GM10266 (cell line): Measurements from ENCODE around the gene TNN.

ENCODE experiments used
- DNase-seq: peaks from one replicate; pipeline ENCODE4 v3.0.0; 2012; ENCODE audit errors: extremely low spot score
- TF ChIP-seq, protein P1 (sequence below): IDR thresholded peaks from 2 replicates; pipeline ENCODE4 v1.5.1; 2012; ENCODE audit warnings: mild to moderate bottlenecking, low read depth; ENCODE audit not compliant: control insufficient read depth, insufficient read depth; ENCODE audit errors: missing control alignments

The TNN gene

GRCh38 chr1:175118375-175119367, 51.0 kb downstream of the TNN start:
- DNase-seq = no peak
- TF ChIP-seq, protein P1, sequence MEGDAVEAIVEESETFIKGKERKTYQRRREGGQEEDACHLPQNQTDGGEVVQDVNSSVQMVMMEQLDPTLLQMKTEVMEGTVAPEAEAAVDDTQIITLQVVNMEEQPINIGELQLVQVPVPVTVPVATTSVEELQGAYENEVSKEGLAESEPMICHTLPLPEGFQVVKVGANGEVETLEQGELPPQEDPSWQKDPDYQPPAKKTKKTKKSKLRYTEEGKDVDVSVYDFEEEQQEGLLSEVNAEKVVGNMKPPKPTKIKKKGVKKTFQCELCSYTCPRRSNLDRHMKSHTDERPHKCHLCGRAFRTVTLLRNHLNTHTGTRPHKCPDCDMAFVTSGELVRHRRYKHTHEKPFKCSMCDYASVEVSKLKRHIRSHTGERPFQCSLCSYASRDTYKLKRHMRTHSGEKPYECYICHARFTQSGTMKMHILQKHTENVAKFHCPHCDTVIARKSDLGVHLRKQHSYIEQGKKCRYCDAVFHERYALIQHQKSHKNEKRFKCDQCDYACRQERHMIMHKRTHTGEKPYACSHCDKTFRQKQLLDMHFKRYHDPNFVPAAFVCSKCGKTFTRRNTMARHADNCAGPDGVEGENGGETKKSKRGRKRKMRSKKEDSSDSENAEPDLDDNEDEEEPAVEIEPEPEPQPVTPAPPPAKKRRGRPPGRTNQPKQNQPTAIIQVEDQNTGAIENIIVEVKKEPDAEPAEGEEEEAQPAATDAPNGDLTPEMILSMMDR = no peak

DNA sequence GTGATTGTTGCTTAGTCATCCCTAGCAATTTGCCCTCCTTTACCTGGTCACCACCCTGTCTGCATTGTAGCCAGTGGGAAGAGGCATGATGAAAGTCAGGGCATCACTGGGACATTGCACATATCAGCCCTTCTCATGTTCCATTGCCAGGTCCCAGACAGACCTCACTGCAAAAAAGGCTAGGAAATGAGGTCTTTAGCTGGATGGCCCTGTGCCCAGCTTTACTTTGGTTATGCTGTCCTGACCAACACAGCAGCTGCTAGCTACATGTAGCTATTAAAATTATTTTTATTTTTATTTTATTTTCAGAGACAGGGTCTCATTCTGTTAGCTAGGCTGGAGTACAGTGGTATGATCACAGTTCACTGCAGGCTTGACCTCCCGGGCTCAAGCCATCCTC, 52.9 kb downstream of the TNN start:
- DNase-seq = no peak
- TF ChIP-seq, protein P1 = no peak

- no peak for DNase-seq
- TF ChIP-seq, protein P1 = no peak
These were observed 57.2 kb downstream of the TNN start for GRCh38 chr1:175124861-175125260.

DNA sequence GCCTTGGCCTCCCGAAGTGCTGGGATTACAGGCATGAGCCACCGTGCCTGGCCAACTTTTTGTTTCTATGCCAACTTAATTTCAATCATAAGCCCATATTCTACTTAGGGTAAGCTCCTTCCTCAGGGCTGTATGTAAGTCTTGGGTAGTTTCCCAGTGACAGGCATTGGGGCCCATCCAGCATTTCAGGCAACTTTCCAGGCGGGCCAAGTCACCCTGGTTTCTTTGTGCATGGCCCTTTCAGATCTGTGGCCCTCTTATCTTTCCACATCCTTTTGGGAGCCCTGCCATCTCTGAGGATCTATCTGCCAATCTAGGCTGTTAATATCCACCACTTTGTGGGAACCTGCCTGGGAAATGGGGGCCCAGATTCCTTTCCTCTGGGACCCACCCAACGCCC, 58.7 kb downstream of the TNN start:
- TF ChIP-seq, protein P1 = no peak
- DNase-seq = no peak

- TF ChIP-seq, protein P1 = no peak
- no peak for DNase-seq
These were observed 59.9 kb downstream of the TNN start for GRCh38 chr1:175127565-175127964.

- DNase-seq = no peak
- TF ChIP-seq, protein P1 = no peak
These were observed 60.9 kb downstream of the TNN start for GRCh38 chr1:175128523-175128922.

DNA sequence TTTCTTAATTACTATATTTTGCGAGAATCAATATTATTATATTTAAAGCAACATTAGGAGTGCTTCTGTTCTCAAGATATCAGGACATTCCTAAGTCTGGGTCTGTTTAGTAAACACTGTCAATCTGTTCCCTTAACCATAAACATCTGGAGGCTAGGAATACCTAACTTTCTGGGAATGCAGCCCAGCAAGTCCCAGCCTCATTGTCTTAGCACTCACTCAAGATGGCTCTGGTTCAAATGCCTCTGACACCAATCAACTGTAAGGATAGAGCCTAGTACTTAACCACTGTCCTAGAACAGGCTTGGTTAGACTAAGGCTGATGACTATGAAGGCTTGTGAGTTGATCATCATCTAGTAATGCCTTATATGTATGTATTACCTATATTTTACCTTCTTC, 61.5 kb downstream of the TNN start:
- no peak for DNase-seq
- TF ChIP-seq, protein P1 = no peak
